K562 (cell line): ENCODE results near the gene ASB13. TPM values are rescaled to one million over a fixed set of nuclear protein-coding genes. Genes with fewer than 3 reads are reported as not detected.

ENCODE experiments used
- ATAC-seq: fragments of 200-7000 bp; cut with Tn5 transposase; 3 replicates; pipeline ENCODE4 v1.9.1; 2020; ENCODE audit warnings: moderate library complexity
- BruUV-seq: library from RNA; stranded (reverse); fragments of 400-500 nt; replicated peaks from 2 replicates; lab custom pipeline; 2021; lab: Mats Ljungman, UMichigan
- CTCF ChIA-PET: fragments of 300-600 bp; formaldehyde crosslinking; extraction: SDS; loops from one replicate; lab custom pipeline; 2021; ENCODE audit warnings: low intra/inter-chr PET ratio; lab: Yijun Ruan, JAX
- POLR2A ChIA-PET: fragments of 300-600, 350-650 bp; sonication (Branson Sonifier 250); formaldehyde crosslinking; extraction: SDS; loops from one replicate; lab custom pipeline; 2021; ENCODE audit warnings: antibody characterized with exemption, inconsistent platforms; lab: Yijun Ruan, JAX
- DNase-seq, 4 experiments: peaks; one replicate each; pipeline versions ENCODE4 v3.0.0 to v3.0.0-alpha.2; 2011 to 2018; ENCODE audit warnings: low spot score in 3 of 4, mixed read lengths in 3 of 4; ENCODE audit errors: extremely low read depth in 1 of 4
- FAIRE-seq: peaks from 2 replicates; lab custom pipeline; 2011; peaks lifted over from hg19 to GRCh38; lab: Jason Lieb, UNC
- H2AFZ ChIP-seq: 2 replicates; pipeline ENCODE4 v1.6.0; 2011; ENCODE audit warnings: low read depth, low read length, control low read depth, inconsistent platforms
- H3K27ac ChIP-seq: fragments of 200-600 bp; 3 replicates; pipeline ENCODE4 v1.8.0; 2011; ENCODE audit warnings: low read depth, mild to moderate bottlenecking, control low read depth, inconsistent platforms, low read length, moderate library complexity, mixed read lengths; ENCODE audit errors: extremely low read depth
- H3K27me3 ChIP-seq, 2 experiments: fragments of 300-600 bp in 1 of 2; 2 replicates in 1 of 2; 3 replicates in 1 of 2; pipeline versions ENCODE4 v1.6.0 to v1.8.0; 2011; ENCODE audit warnings: inconsistent platforms in 2 of 2, low read length in 2 of 2, mild to moderate bottlenecking in 1 of 2, mixed read lengths in 1 of 2, moderate library complexity in 1 of 2; ENCODE audit not compliant: control insufficient read depth in 2 of 2, insufficient read depth in 2 of 2
- H3K36me3 ChIP-seq: fragments of 300-600 bp; 3 replicates; pipeline ENCODE4 v1.8.0; 2011; ENCODE audit warnings: mild to moderate bottlenecking, low read length, inconsistent platforms; ENCODE audit not compliant: control insufficient read depth, insufficient read depth
- H3K4me1 ChIP-seq, 2 experiments: fragments of 200-600 bp in 1 of 2; replicated peaks in 1 of 2; 2 replicates in 1 of 2; 3 replicates in 1 of 2; pipeline versions ENCODE4 v1.5.1 to v1.8.0; 2011; ENCODE audit warnings: inconsistent platforms in 2 of 2, low read length in 2 of 2, mild to moderate bottlenecking in 1 of 2, mixed read lengths in 1 of 2, moderate library complexity in 1 of 2; ENCODE audit not compliant: control insufficient read depth in 2 of 2, insufficient read depth in 2 of 2
- H3K4me2 ChIP-seq: 2 replicates; pipeline ENCODE4 v1.6.1; 2011; ENCODE audit warnings: low read length, control low read depth, inconsistent platforms, mixed read lengths; ENCODE audit not compliant: insufficient read depth
- H3K4me3 ChIP-seq: fragments of 200-600 bp; sonication (generic), shearing (Covaris generic); 2 replicates; pipeline ENCODE4 v1.5.1; 2016; ENCODE audit warnings: control low read depth, inconsistent platforms
- H3K79me2 ChIP-seq: fragments of 200-600 bp; 3 replicates; pipeline ENCODE4 v1.8.0; 2011; ENCODE audit warnings: low read length, inconsistent platforms; ENCODE audit not compliant: control insufficient read depth, insufficient read depth
- H3K9ac ChIP-seq, 2 experiments: 2 replicates each; pipeline versions ENCODE4 v1.6.0 to v1.6.1; 2011; ENCODE audit warnings: low read depth in 2 of 2, low read length in 2 of 2, control low read depth in 1 of 2, inconsistent platforms in 1 of 2, mild to moderate bottlenecking in 1 of 2, mixed read lengths in 1 of 2; ENCODE audit not compliant: insufficient read depth in 1 of 2
- H3K9me1 ChIP-seq: one replicate; pipeline ENCODE4 v1.6.0; 2011; ENCODE audit warnings: inconsistent platforms, mild to moderate bottlenecking, low read length, moderate library complexity; ENCODE audit not compliant: control insufficient read depth, insufficient read depth
- H3K9me3 ChIP-seq: replicated peaks from 2 replicates; pipeline ENCODE4 v1.5.1; 2011; ENCODE audit warnings: low read depth, low read length, inconsistent platforms; ENCODE audit not compliant: control insufficient read depth, insufficient read depth
- H4K20me1 ChIP-seq: replicated peaks from 2 replicates; pipeline ENCODE4 v1.6.1; 2011; ENCODE audit warnings: low read length, inconsistent platforms, mixed read lengths; ENCODE audit not compliant: control insufficient read depth, insufficient read depth
- CBFA2T2 ChIP-seq: fragments of 450-650 bp; conservative IDR thresholded peaks from 2 replicates; pipeline ENCODE4 v1.6.1; 2017; ENCODE audit warnings: mild to moderate bottlenecking
- CBFA2T3 ChIP-seq: fragments of 450-650 bp; IDR thresholded peaks from 2 replicates; pipeline ENCODE4 v1.6.1; 2017
- EGR1 ChIP-seq: fragments of 450-650 bp; conservative IDR thresholded peaks from 2 replicates; pipeline ENCODE4 v1.6.1; 2017; ENCODE audit warnings: mild to moderate bottlenecking
- EP400 ChIP-seq: fragments of 450-650 bp; IDR thresholded peaks from 2 replicates; pipeline ENCODE4 v1.6.1; 2017; ENCODE audit warnings: antibody characterized with exemption, mild to moderate bottlenecking, moderate library complexity
- HNRNPLL ChIP-seq: fragments of 200-400 bp; formaldehyde crosslinking; IDR thresholded peaks from 2 replicates; pipeline ENCODE4 v1.6.1; 2017; ENCODE audit warnings: low read length, low read depth, mild to moderate bottlenecking; ENCODE audit not compliant: poor library complexity, severe bottlenecking
- ILF3 ChIP-seq: fragments of 450-650 bp; IDR thresholded peaks from 2 replicates; pipeline ENCODE4 v1.6.1; 2018; ENCODE audit warnings: antibody characterized with exemption, mild to moderate bottlenecking, moderate library complexity, borderline replicate concordance
- MBD2 ChIP-seq: sonication (generic); IDR thresholded peaks from 2 replicates; pipeline ENCODE4 v1.6.1; 2016; ENCODE audit warnings: low read depth, borderline replicate concordance
- NFXL1 ChIP-seq: fragments of 450-650 bp; formaldehyde crosslinking; IDR thresholded peaks from 2 replicates; pipeline ENCODE4 v1.4.0; 2021; ENCODE audit warnings: mild to moderate bottlenecking
- NR2C1 ChIP-seq, 2 experiments: fragments of 450-650 bp; IDR thresholded peaks; 2 replicates each; pipeline ENCODE4 v1.6.1; 2017; ENCODE audit warnings: mild to moderate bottlenecking in 2 of 2, antibody characterized with exemption in 1 of 2, inconsistent platforms in 1 of 2, missing compliant biosample characterization in 1 of 2, missing genetic modification characterization in 1 of 2
- TCF7 ChIP-seq: sonication (generic); IDR thresholded peaks from 2 replicates; pipeline ENCODE4 v1.6.1; 2016; ENCODE audit warnings: antibody characterized with exemption, borderline replicate concordance
- ZNF12 ChIP-seq: sonication (generic); formaldehyde crosslinking; IDR thresholded peaks from 2 replicates; pipeline ENCODE4 v1.4.0; 2020; ENCODE audit warnings: mild to moderate bottlenecking, missing genetic modification reagents
- ZNF507 ChIP-seq: conservative IDR thresholded peaks from 2 replicates; pipeline ENCODE4 v1.6.1; 2017; ENCODE audit warnings: missing genetic modification characterization, missing compliant biosample characterization
- ZNF644 ChIP-seq: fragments of 200-800 bp; sonication (Bioruptor generic); IDR thresholded peaks from 2 replicates; pipeline ENCODE4 v1.6.1; 2016; ENCODE audit warnings: low read depth, missing genetic modification characterization, missing compliant biosample characterization
- ZNF766 ChIP-seq: fragments of 200-800 bp; sonication (Bioruptor generic); conservative IDR thresholded peaks from 2 replicates; pipeline ENCODE4 v1.6.1; 2016; ENCODE audit warnings: missing genetic modification characterization, missing compliant biosample characterization
- WGBS: fragments of 100-300 bp; shearing (Covaris generic); methylation state at CpG from one replicate; pipeline ENCODE4 v1.1.6; 2016; ENCODE audit warnings: low coverage, mixed read lengths; ENCODE audit not compliant: insufficient coverage; ENCODE audit errors: missing lambda C conversion rate; 5-methylcytosine and 5-hydroxymethylcytosine counted together
- in situ Hi-C: fragments of 300-500 bp; cut with MboI; formaldehyde crosslinking; loops from 4 replicates; pipeline ENCODE4 v1.15.0; 2018; ENCODE audit warnings: inconsistent platforms, mixed read lengths
- intact Hi-C: fragments of 100-400 bp; cut with micrococcal nuclease; formaldehyde crosslinking; loops from 2 replicates; pipeline ENCODE4 v1.14.2; 2022
- polyA plus RNA-seq, 8 experiments: library from polyadenylated mRNA; depleted of rRNA in 4 of 8; stranded (reverse) in 5 of 8; unstranded in 3 of 8; fragments of >200 nt; fragmentation: Nextera tagmentation in 2 of 8; fragmentation: Illumina TruSeq in 1 of 8; extraction: Ambion mirVana in 2 of 8; extraction: Trizol in 1 of 8; gene quantifications; 2 replicates each; pipeline versions ENCODE4 v1.2.1 to v1.2.3, GENCODE V29; 2011 to 2014; ENCODE audit warnings: inconsistent platforms in 1 of 8, missing spikeins in 1 of 8
- total RNA-seq, 7 experiments: library from RNA; depleted of rRNA in 6 of 7; stranded (reverse); fragments of >200 nt in 6 of 7; fragmentation: Illumina TruSeq in 2 of 7; extraction: Trizol in 2 of 7; gene quantifications; 2 replicates each; pipeline versions ENCODE4 v1.2.1 to v1.2.3, GENCODE V29; 2011 to 2021; ENCODE audit warnings: low replicate concordance in 1 of 7
- TF ChIP-seq, protein P1 (sequence below), 2 experiments: fragments of 450-650 bp; conservative IDR thresholded peaks; 2 replicates each; pipeline ENCODE4 v1.6.1; 2017; ENCODE audit warnings: mild to moderate bottlenecking in 2 of 2, moderate library complexity in 2 of 2
- TF ChIP-seq, protein P2 (sequence below): fragments of 200-400 bp; formaldehyde crosslinking; IDR thresholded peaks from 2 replicates; pipeline ENCODE4 v1.6.1; 2017; ENCODE audit warnings: mild to moderate bottlenecking, low read depth, low read length, moderate library complexity
- TF ChIP-seq, protein P3 (sequence below): sonication (generic); formaldehyde crosslinking; IDR thresholded peaks from 2 replicates; pipeline ENCODE4 v1.8.0; 2022; ENCODE audit warnings: missing genetic modification reagents, mild to moderate bottlenecking, moderate library complexity, borderline replicate concordance

The ASB13 gene
- total and polyA plus RNA-seq, 9 of the 15 experiments (the other 6 are each of a cell fraction or from before 2014, with no cell fraction given), result 5.2 to 28.8 (median 16.9) TPM

DNA sequence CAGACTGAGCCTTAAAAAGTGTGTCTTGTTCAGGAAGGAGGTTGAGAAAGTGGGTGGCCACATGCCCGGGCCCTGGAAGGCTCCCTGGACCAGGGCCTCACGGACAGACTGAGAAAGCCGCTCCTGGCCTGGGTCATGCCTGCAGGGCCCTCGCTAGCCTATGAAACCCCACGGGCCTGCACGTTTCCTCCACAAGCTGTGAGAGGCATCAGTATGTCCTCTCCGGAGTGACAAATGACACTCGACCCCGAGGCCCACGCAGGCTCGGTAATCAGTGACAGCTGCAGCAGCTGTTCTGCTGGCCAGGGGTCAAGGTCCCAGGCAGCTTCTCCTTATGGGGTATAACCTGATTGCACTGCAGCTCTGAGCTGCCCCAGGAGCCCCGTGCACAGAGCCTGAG lies 47.6 kb downstream of the ASB13 start:
- H4K20me1 ChIP-seq, result no peaks in the 10 kb centered on the region
- intact Hi-C loops, result no loop called here
- H3K4me1 ChIP-seq, result peaks cover 3 to 15% of the 10 kb centered on the region in 2 experiments; a peak in 3 of 5 replicates
- ATAC-seq (no peak), FAIRE-seq (peak; percentile 42), DNase-seq (peak in 1 of 4 experiments; percentile 30)
- TF ChIP-seq, protein P1, sequence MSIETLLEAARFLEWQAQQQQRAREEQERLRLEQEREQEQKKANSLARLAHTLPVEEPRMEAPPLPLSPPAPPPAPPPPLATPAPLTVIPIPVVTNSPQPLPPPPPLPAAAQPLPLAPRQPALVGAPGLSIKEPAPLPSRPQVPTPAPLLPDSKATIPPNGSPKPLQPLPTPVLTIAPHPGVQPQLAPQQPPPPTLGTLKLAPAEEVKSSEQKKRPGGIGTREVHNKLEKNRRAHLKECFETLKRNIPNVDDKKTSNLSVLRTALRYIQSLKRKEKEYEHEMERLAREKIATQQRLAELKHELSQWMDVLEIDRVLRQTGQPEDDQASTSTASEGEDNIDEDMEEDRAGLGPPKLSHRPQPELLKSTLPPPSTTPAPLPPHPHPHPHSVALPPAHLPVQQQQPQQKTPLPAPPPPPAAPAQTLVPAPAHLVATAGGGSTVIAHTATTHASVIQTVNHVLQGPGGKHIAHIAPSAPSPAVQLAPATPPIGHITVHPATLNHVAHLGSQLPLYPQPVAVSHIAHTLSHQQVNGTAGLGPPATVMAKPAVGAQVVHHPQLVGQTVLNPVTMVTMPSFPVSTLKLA (conservative IDR thresholded peaks at IDR 0.05), result no peak
- TF ChIP-seq ZNF12 (CRISPR knock-in tag) (no peak), EP400 (no peak), NR2C1 (IDR thresholded peaks at IDR 0.05) (no peak), NR2C1 (tag; IDR thresholded peaks at IDR 0.05) (no peak), EGR1 (peak; percentile 51), TCF7 (no peak), NFXL1 (CRISPR knock-in tag) (no peak), ZNF507 (tag) (no peak), CBFA2T3 (peak; percentile 54), ILF3 (no peak), CBFA2T2 (peak; percentile 40; the same call in 1 of the 2 replicates), HNRNPLL (no peak), MBD2 (no peak), ZNF766 (no peak), ZNF644 (tag) (no peak)
- TF ChIP-seq, protein P2, sequence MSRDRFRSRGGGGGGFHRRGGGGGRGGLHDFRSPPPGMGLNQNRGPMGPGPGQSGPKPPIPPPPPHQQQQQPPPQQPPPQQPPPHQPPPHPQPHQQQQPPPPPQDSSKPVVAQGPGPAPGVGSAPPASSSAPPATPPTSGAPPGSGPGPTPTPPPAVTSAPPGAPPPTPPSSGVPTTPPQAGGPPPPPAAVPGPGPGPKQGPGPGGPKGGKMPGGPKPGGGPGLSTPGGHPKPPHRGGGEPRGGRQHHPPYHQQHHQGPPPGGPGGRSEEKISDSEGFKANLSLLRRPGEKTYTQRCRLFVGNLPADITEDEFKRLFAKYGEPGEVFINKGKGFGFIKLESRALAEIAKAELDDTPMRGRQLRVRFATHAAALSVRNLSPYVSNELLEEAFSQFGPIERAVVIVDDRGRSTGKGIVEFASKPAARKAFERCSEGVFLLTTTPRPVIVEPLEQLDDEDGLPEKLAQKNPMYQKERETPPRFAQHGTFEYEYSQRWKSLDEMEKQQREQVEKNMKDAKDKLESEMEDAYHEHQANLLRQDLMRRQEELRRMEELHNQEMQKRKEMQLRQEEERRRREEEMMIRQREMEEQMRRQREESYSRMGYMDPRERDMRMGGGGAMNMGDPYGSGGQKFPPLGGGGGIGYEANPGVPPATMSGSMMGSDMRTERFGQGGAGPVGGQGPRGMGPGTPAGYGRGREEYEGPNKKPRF, result no peak
- TF ChIP-seq, protein P3, sequence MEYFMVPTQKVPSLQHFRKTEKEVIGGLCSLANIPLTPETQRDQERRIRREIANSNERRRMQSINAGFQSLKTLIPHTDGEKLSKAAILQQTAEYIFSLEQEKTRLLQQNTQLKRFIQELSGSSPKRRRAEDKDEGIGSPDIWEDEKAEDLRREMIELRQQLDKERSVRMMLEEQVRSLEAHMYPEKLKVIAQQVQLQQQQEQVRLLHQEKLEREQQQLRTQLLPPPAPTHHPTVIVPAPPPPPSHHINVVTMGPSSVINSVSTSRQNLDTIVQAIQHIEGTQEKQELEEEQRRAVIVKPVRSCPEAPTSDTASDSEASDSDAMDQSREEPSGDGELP (CRISPR knock-in tag), result peak; percentile 67; the same call in 1 of the 2 replicates
- H2AFZ ChIP-seq, result no peak overlapping the region
- no peak overlapping the region for H3K4me2 ChIP-seq
- H3K9me1 ChIP-seq, result no peaks in the 10 kb centered on the region
- H3K27me3 ChIP-seq, result no peaks in the 10 kb centered on the region
- no peaks in the 10 kb centered on the region for H3K36me3 ChIP-seq
- H3K9ac ChIP-seq, result peak overlapping the region in 1 of 2 experiments; percentile 15; a peak in 1 of 4 replicates
- WGBS, result 28% methylated on average over 11 of the region's 12 CpGs
- no peak overlapping the region for H3K4me3 ChIP-seq
- no TSS peak for BruUV-seq
- ChIA-PET CTCF (no interaction called here), POLR2A (interaction anchor here (0.6 to 0.7 kb wide), 2 partner anchors 81 to 634 kb away, joined by 3 read pairs; no protein-coding TSS in a partner anchor)
- no peak overlapping the region for H3K27ac ChIP-seq
- no peaks in the 10 kb centered on the region for H3K79me2 ChIP-seq
- H3K9me3 ChIP-seq, result no peaks in the 10 kb centered on the region
- in situ Hi-C loops, result no loop called here
